GM23338 (cell line): Measurements from ENCODE around the gene PURA.

Experiments
- TF ChIP-seq, protein P1 (sequence below), 2 experiments: fragments of 200-600 bp in 1 of 2; sonication (generic) in 1 of 2; conservative IDR thresholded peaks; 2 replicates each; pipeline versions ENCODE4 v1.5.1 to v1.6.1; 2016 to 2017; ENCODE audit warnings: antibody characterized with exemption in 2 of 2, low read depth in 2 of 2, mild to moderate bottlenecking in 2 of 2, moderate library complexity in 1 of 2
- TF ChIP-seq, protein P2 (sequence below): IDR thresholded peaks from one replicate; pipeline ENCODE4 v1.6.1; 2018; ENCODE audit warnings: antibody characterized with exemption; ENCODE audit not compliant: unreplicated experiment

DNA sequence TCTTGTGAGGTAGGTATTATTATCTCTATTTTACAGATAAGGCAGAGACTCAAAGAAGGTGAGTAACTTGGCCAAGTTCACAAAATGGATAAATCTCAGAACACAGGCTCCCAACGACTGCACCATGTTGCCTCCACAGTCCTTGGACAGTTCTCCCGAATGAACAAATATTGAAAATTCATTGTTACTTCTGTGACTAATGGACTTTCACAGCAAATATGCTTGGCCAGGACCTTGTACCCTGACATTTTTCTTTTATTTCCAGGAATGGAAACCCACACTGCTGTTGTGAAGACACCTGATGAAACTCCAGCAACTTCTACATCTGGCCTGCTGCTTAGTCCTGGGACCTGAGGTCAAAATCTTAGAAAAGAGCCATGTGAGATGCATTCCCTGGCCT, 58.6 kb downstream of the PURA start:
- TF ChIP-seq, protein P1, sequence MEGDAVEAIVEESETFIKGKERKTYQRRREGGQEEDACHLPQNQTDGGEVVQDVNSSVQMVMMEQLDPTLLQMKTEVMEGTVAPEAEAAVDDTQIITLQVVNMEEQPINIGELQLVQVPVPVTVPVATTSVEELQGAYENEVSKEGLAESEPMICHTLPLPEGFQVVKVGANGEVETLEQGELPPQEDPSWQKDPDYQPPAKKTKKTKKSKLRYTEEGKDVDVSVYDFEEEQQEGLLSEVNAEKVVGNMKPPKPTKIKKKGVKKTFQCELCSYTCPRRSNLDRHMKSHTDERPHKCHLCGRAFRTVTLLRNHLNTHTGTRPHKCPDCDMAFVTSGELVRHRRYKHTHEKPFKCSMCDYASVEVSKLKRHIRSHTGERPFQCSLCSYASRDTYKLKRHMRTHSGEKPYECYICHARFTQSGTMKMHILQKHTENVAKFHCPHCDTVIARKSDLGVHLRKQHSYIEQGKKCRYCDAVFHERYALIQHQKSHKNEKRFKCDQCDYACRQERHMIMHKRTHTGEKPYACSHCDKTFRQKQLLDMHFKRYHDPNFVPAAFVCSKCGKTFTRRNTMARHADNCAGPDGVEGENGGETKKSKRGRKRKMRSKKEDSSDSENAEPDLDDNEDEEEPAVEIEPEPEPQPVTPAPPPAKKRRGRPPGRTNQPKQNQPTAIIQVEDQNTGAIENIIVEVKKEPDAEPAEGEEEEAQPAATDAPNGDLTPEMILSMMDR (conservative IDR thresholded peaks at IDR 0.05; ENCODE audit: low read depth in 2 of 2), result no peak
- TF ChIP-seq, protein P2, sequence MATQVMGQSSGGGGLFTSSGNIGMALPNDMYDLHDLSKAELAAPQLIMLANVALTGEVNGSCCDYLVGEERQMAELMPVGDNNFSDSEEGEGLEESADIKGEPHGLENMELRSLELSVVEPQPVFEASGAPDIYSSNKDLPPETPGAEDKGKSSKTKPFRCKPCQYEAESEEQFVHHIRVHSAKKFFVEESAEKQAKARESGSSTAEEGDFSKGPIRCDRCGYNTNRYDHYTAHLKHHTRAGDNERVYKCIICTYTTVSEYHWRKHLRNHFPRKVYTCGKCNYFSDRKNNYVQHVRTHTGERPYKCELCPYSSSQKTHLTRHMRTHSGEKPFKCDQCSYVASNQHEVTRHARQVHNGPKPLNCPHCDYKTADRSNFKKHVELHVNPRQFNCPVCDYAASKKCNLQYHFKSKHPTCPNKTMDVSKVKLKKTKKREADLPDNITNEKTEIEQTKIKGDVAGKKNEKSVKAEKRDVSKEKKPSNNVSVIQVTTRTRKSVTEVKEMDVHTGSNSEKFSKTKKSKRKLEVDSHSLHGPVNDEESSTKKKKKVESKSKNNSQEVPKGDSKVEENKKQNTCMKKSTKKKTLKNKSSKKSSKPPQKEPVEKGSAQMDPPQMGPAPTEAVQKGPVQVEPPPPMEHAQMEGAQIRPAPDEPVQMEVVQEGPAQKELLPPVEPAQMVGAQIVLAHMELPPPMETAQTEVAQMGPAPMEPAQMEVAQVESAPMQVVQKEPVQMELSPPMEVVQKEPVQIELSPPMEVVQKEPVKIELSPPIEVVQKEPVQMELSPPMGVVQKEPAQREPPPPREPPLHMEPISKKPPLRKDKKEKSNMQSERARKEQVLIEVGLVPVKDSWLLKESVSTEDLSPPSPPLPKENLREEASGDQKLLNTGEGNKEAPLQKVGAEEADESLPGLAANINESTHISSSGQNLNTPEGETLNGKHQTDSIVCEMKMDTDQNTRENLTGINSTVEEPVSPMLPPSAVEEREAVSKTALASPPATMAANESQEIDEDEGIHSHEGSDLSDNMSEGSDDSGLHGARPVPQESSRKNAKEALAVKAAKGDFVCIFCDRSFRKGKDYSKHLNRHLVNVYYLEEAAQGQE, result no peak
